ENCODE measurements around the gene VWF.

- peak; percentile 41 for TF ChIP-seq POLR2A (IDR thresholded peaks at IDR 0.05; ENCODE audit: low read length)
- no peak for TF ChIP-seq GATA1 (IDR thresholded peaks at IDR 0.05; ENCODE audit: low read depth, low read length)
Observed at GRCh38 chr12:6167327-6168280, 43.1 kb upstream of the VWF start.

Measured in erythroblast (primary cell).